GM12801 (cell line): ENCODE data around the gene MLLT3.

Experiments
- CTCF ChIP-seq: IDR thresholded peaks from one replicate; pipeline ENCODE4 v1.5.1; 2011; ENCODE audit warnings: control low read depth; ENCODE audit not compliant: insufficient read length; ENCODE audit errors: extremely low read depth

The MLLT3 gene

GRCh38 chr9:20417373-20418080 lies 204.8 kb downstream of the MLLT3 start:
- no peak for TF ChIP-seq CTCF

- TF ChIP-seq CTCF: no peak
These were observed 208.1 kb downstream of the MLLT3 start for GRCh38 chr9:20414150-20414549.

GRCh38 chr9:20409321-20410092 lies 212.8 kb downstream of the MLLT3 start:
- TF ChIP-seq CTCF: no peak

GRCh38 chr9:20408513-20408912 lies 213.8 kb downstream of the MLLT3 start:
- no peak for TF ChIP-seq CTCF

- TF ChIP-seq CTCF: no peak
These were observed 215.3 kb downstream of the MLLT3 start for GRCh38 chr9:20407013-20407412.

GRCh38 chr9:20406344-20406743 lies 216.0 kb downstream of the MLLT3 start:
- no peak for TF ChIP-seq CTCF

GRCh38 chr9:20405616-20406015 lies 216.7 kb downstream of the MLLT3 start:
- TF ChIP-seq CTCF: no peak
